HEK293 (cell line): ENCODE measurements around the gene SSBP1.

ENCODE experiments used
- CTCF ChIA-PET: fragments of 350-600 bp; formaldehyde crosslinking; extraction: SDS; loops from one replicate; lab custom pipeline; 2021; ENCODE audit warnings: antibody characterized with exemption; lab: Yijun Ruan, JAX
- POLR2A ChIA-PET: fragments of 300-600 bp; formaldehyde crosslinking; extraction: SDS; loops from one replicate; lab custom pipeline; 2020; ENCODE audit warnings: antibody characterized with exemption, inconsistent platforms; lab: Yijun Ruan, JAX
- H3K27ac ChIP-seq: fragments of 200-500 bp; sonication (Bioruptor generic); 2 replicates; pipeline ENCODE4 v1.5.1; 2014; ENCODE audit warnings: low read depth, low read length, control low read depth, inconsistent platforms; ENCODE audit errors: extremely low read depth
- H3K36me3 ChIP-seq, 2 experiments: fragments of 200-500 bp in 1 of 2; sonication (Bioruptor generic) in 1 of 2; 1 replicate in 1 of 2; 2 replicates in 1 of 2; pipeline ENCODE4 v1.5.1; 2014 to 2017; ENCODE audit warnings: inconsistent platforms in 2 of 2, low read length in 2 of 2; ENCODE audit not compliant: control insufficient read depth in 2 of 2, insufficient read depth in 1 of 2
- H3K4me1 ChIP-seq: fragments of 200-500 bp; sonication (Bioruptor generic); 2 replicates; pipeline ENCODE4 v1.5.1; 2014; ENCODE audit warnings: mild to moderate bottlenecking, low read length, inconsistent platforms; ENCODE audit not compliant: control insufficient read depth, insufficient read depth
- H3K4me3 ChIP-seq: 2 replicates; pipeline ENCODE4 v1.5.1; 2011; ENCODE audit warnings: low read depth, mild to moderate bottlenecking, control low read depth, low read length, moderate library complexity
- H3K9me3 ChIP-seq: fragments of 200-500 bp; sonication (Bioruptor generic); 2 replicates; pipeline ENCODE4 v1.5.1; 2014; ENCODE audit warnings: low read depth, low read length, inconsistent platforms; ENCODE audit not compliant: control insufficient read depth, insufficient read depth
- EGR2 ChIP-seq: fragments of 450-650 bp; formaldehyde crosslinking; IDR thresholded peaks from 2 replicates; pipeline ENCODE4 v1.5.1; 2016; ENCODE audit warnings: low read depth, missing biosample characterization, missing genetic modification characterization
- MZF1 ChIP-seq: fragments of 450-650 bp; formaldehyde crosslinking; IDR thresholded peaks from 2 replicates; pipeline ENCODE4 v1.5.1; 2017; ENCODE audit warnings: missing biosample characterization, missing genetic modification characterization, borderline replicate concordance
- PRDM1 ChIP-seq: fragments of 450-650 bp; formaldehyde crosslinking; IDR thresholded peaks from 2 replicates; pipeline ENCODE4; 2016; ENCODE audit warnings: missing biosample characterization, missing genetic modification characterization
- SETDB1 ChIP-seq: IDR thresholded peaks from one replicate; pipeline ENCODE4 v1.6.1; 2017; ENCODE audit warnings: mild to moderate bottlenecking, low read length, moderate library complexity, mixed read lengths; ENCODE audit not compliant: insufficient read length
- SP2 ChIP-seq: fragments of 450-650 bp; formaldehyde crosslinking; IDR thresholded peaks from 2 replicates; pipeline ENCODE4 v1.5.1; 2016; ENCODE audit warnings: missing biosample characterization, missing genetic modification characterization
- YY2 ChIP-seq: fragments of 450-650 bp; formaldehyde crosslinking; IDR thresholded peaks from 2 replicates; pipeline ENCODE4 v1.5.1; 2016; ENCODE audit warnings: missing biosample characterization, missing genetic modification characterization
- ZBTB7A ChIP-seq: fragments of 450-650 bp; formaldehyde crosslinking; IDR thresholded peaks from 2 replicates; pipeline ENCODE4 v1.5.1; 2016; ENCODE audit warnings: low read depth, missing biosample characterization, missing genetic modification characterization
- ZNF121 ChIP-seq: fragments of 450-650 bp; formaldehyde crosslinking; IDR thresholded peaks from 2 replicates; pipeline ENCODE4 v1.5.1; 2016; ENCODE audit warnings: missing biosample characterization, missing genetic modification characterization
- ZNF148 ChIP-seq: fragments of 450-650 bp; formaldehyde crosslinking; IDR thresholded peaks from 2 replicates; pipeline ENCODE4 v1.5.0; 2017; ENCODE audit warnings: missing biosample characterization, missing genetic modification characterization, borderline replicate concordance
- ZNF169 ChIP-seq: fragments of 450-650 bp; formaldehyde crosslinking; IDR thresholded peaks from 2 replicates; pipeline ENCODE4 v1.5.1; 2016; ENCODE audit warnings: missing biosample characterization, missing genetic modification characterization
- ZNF175 ChIP-seq: fragments of 450-650 bp; formaldehyde crosslinking; IDR thresholded peaks from 2 replicates; pipeline ENCODE4 v1.5.1; 2016; ENCODE audit warnings: missing biosample characterization, missing genetic modification characterization
- ZNF18 ChIP-seq: fragments of 450-650 bp; formaldehyde crosslinking; IDR thresholded peaks from 2 replicates; pipeline ENCODE4 v1.5.1; 2016; ENCODE audit warnings: missing biosample characterization, missing genetic modification characterization
- ZNF19 ChIP-seq: fragments of 450-650 bp; formaldehyde crosslinking; IDR thresholded peaks from 2 replicates; pipeline ENCODE4; 2016; ENCODE audit warnings: missing biosample characterization, missing genetic modification characterization, low read depth
- ZNF426 ChIP-seq: fragments of 450-650 bp; formaldehyde crosslinking; IDR thresholded peaks from 2 replicates; pipeline ENCODE4 v1.5.1; 2017; ENCODE audit warnings: missing biosample characterization, missing genetic modification characterization, mild to moderate bottlenecking, inconsistent platforms, moderate library complexity
- ZNF501 ChIP-seq: fragments of 450-650 bp; formaldehyde crosslinking; IDR thresholded peaks from 2 replicates; pipeline ENCODE4 v1.5.1; 2016; ENCODE audit warnings: missing biosample characterization, missing genetic modification characterization
- ZNF529 ChIP-seq: fragments of 450-650 bp; formaldehyde crosslinking; IDR thresholded peaks from 2 replicates; pipeline ENCODE4 v1.5.1; 2017; ENCODE audit warnings: missing genetic modification characterization, missing biosample characterization; ENCODE audit not compliant: insufficient replicate concordance
- ZNF558 ChIP-seq: fragments of 450-650 bp; formaldehyde crosslinking; IDR thresholded peaks from 2 replicates; pipeline ENCODE4 v1.5.1; 2016; ENCODE audit warnings: missing biosample characterization, missing genetic modification characterization
- ZNF585B ChIP-seq: fragments of 450-650 bp; formaldehyde crosslinking; IDR thresholded peaks from 2 replicates; pipeline ENCODE4 v1.5.1; 2016; ENCODE audit warnings: missing biosample characterization, missing genetic modification characterization
- ZNF701 ChIP-seq: fragments of 450-650 bp; formaldehyde crosslinking; IDR thresholded peaks from 2 replicates; pipeline ENCODE4 v1.5.1; 2016; ENCODE audit warnings: missing biosample characterization, missing genetic modification characterization
- TF ChIP-seq, protein P1 (sequence below): fragments of 450-650 bp; formaldehyde crosslinking; IDR thresholded peaks from 2 replicates; pipeline ENCODE4 v1.5.1; 2016; ENCODE audit warnings: missing biosample characterization, missing genetic modification characterization
- TF ChIP-seq, protein P2 (sequence below): fragments of 450-650 bp; formaldehyde crosslinking; IDR thresholded peaks from 2 replicates; pipeline ENCODE4 v1.5.1; 2016; ENCODE audit warnings: missing biosample characterization, missing genetic modification characterization, low read depth
- TF ChIP-seq, protein P3 (sequence below): fragments of 450-650 bp; formaldehyde crosslinking; IDR thresholded peaks from 2 replicates; pipeline ENCODE4 v1.5.1; 2017; ENCODE audit warnings: missing biosample characterization, missing genetic modification characterization
- TF ChIP-seq, protein P4 (sequence below): fragments of 450-650 bp; formaldehyde crosslinking; IDR thresholded peaks from 2 replicates; pipeline ENCODE4 v1.5.1; 2016; ENCODE audit warnings: missing biosample characterization, missing genetic modification characterization

Gene SSBP1

DNA sequence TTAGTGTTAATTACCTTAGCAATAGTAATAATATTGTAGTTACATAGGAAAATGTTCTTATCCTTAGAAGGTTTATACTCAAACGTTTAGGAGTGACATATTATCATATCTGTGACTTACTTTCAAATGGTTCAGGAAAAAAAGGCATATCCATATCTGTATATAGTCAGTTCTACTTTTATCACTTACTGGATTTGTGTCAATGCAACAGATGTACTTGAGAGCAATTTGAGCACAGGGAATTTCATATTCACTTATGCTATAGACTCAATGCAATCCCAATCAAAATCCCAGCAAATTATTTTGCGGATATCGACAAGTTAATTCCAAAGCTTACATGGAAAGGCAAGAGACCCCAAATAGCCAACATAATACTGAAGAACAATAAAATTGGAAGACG is 46.2 kb upstream of the SSBP1 start (continued):
- no peak for TF ChIP-seq SETDB1

DNA sequence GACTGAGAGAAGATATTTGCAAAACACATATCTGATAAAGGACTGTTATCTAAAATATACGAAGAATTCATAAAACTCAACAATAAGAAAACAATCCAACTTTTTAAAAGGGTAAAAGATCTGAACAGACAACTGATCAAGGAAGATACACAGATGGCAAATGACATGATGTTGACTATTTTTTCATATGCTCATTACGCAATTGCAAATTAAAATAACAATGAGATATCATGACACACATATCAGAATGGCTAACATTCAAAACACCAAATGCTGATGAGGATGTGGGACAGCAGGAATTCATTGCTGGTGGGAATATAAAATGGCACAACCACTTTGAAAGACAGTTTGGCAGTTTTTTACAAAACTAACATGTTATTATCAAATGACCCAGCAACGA is 45.1 kb upstream of the SSBP1 start:
- ChIA-PET CTCF (interaction anchor here (0.6 kb wide), 1 partner anchor 40 kb away, joined by 4 read pairs; no protein-coding TSS in a partner anchor), POLR2A (no interaction called here)
- Histone ChIP-seq H3K4me3 (no peak overlapping the region), H3K9me3 (no peaks in the 10 kb centered on the region), H3K36me3 (no peaks in the 10 kb centered on the region), H3K4me1 (peaks cover 8% of the 10 kb centered on the region), H3K27ac (no peak overlapping the region)
- TF ChIP-seq, protein P1, sequence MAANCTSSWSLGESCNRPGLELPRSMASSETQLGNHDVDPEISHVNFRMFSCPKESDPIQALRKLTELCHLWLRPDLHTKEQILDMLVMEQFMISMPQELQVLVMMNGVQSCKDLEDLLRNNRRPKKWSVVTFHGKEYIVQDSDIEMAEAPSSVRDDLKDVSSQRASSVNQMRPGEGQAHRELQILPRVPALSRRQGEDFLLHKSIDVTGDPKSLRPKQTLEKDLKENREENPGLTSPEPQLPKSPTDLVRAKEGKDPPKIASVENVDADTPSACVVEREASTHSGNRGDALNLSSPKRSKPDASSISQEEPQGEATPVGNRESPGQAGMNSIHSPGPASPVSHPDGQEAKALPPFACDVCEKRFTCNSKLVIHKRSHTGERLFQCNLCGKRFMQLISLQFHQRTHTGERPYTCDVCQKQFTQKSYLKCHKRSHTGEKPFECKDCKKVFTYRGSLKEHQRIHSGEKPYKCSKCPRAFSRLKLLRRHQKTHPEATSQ (tag by site-specific recombination), result no peak
- TF ChIP-seq, protein P2, sequence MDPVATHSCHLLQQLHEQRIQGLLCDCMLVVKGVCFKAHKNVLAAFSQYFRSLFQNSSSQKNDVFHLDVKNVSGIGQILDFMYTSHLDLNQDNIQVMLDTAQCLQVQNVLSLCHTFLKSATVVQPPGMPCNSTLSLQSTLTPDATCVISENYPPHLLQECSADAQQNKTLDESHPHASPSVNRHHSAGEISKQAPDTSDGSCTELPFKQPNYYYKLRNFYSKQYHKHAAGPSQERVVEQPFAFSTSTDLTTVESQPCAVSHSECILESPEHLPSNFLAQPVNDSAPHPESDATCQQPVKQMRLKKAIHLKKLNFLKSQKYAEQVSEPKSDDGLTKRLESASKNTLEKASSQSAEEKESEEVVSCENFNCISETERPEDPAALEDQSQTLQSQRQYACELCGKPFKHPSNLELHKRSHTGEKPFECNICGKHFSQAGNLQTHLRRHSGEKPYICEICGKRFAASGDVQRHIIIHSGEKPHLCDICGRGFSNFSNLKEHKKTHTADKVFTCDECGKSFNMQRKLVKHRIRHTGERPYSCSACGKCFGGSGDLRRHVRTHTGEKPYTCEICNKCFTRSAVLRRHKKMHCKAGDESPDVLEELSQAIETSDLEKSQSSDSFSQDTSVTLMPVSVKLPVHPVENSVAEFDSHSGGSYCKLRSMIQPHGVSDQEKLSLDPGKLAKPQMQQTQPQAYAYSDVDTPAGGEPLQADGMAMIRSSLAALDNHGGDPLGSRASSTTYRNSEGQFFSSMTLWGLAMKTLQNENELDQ (tag by site-specific recombination), result no peak
- no peak for TF ChIP-seq ZBTB7A
- TF ChIP-seq ZNF148 (tag by site-specific recombination), result no peak
- TF ChIP-seq EGR2 (tag by site-specific recombination), result no peak
- no peak for TF ChIP-seq ZNF121
- TF ChIP-seq ZNF19, result no peak
- no peak for TF ChIP-seq ZNF169 (tag by site-specific recombination)
- TF ChIP-seq ZNF529 (tag by site-specific recombination), result no peak
- no peak for TF ChIP-seq SP2 (tag by site-specific recombination)
- TF ChIP-seq ZNF501 (tag by site-specific recombination), result no peak
- no peak for TF ChIP-seq PRDM1 (tag by site-specific recombination)

- Histone ChIP-seq H3K4me3 (no peak overlapping the region), H3K9me3 (no peaks in the 10 kb centered on the region), H3K36me3 (no peaks in the 10 kb centered on the region), H3K4me1 (peaks cover 8% of the 10 kb centered on the region), H3K27ac (no peak overlapping the region)
- ChIA-PET POLR2A (interaction anchor here (1.0 kb wide), 1 partner anchor 42 kb away, joined by 3 read pairs; the partner anchor contains the start of gene SSBP1), CTCF (interaction anchor here (0.6 to 1.6 kb wide), 3 partner anchors 16 to 90 kb away, joined by 3 to 4 read pairs (median 3); no protein-coding TSS in a partner anchor)
- TF ChIP-seq YY2 (tag by site-specific recombination) (no peak), ZNF701 (no peak), ZNF585B (tag by site-specific recombination) (no peak), ZNF558 (no peak), ZNF18 (tag by site-specific recombination) (no peak), MZF1 (tag by site-specific recombination) (no peak), ZNF175 (tag by site-specific recombination) (no peak), ZNF426 (tag by site-specific recombination) (no peak)
- TF ChIP-seq, protein P3, sequence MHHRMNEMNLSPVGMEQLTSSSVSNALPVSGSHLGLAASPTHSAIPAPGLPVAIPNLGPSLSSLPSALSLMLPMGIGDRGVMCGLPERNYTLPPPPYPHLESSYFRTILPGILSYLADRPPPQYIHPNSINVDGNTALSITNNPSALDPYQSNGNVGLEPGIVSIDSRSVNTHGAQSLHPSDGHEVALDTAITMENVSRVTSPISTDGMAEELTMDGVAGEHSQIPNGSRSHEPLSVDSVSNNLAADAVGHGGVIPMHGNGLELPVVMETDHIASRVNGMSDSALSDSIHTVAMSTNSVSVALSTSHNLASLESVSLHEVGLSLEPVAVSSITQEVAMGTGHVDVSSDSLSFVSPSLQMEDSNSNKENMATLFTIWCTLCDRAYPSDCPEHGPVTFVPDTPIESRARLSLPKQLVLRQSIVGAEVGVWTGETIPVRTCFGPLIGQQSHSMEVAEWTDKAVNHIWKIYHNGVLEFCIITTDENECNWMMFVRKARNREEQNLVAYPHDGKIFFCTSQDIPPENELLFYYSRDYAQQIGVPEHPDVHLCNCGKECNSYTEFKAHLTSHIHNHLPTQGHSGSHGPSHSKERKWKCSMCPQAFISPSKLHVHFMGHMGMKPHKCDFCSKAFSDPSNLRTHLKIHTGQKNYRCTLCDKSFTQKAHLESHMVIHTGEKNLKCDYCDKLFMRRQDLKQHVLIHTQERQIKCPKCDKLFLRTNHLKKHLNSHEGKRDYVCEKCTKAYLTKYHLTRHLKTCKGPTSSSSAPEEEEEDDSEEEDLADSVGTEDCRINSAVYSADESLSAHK, result no peak
- TF ChIP-seq, protein P4, sequence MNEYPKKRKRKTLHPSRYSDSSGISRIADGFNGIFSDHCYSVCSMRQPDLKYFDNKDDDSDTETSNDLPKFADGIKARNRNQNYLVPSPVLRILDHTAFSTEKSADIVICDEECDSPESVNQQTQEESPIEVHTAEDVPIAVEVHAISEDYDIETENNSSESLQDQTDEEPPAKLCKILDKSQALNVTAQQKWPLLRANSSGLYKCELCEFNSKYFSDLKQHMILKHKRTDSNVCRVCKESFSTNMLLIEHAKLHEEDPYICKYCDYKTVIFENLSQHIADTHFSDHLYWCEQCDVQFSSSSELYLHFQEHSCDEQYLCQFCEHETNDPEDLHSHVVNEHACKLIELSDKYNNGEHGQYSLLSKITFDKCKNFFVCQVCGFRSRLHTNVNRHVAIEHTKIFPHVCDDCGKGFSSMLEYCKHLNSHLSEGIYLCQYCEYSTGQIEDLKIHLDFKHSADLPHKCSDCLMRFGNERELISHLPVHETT (tag by site-specific recombination), result no peak
These were observed 42.3 kb upstream of the SSBP1 start for GRCh38 chr7:141695803-141696289.
